K562 (cell line): ENCODE measurements around the gene RAD21L1. TPM values are rescaled to one million over a fixed set of nuclear protein-coding genes. Genes with fewer than 3 reads are reported as not detected.

Source experiments
- ATF7 ChIP-seq: fragments of 450-650 bp; IDR thresholded peaks from 2 replicates; pipeline ENCODE4 v1.7.1; 2014; ENCODE audit warnings: mild to moderate bottlenecking, moderate library complexity
- CHAMP1 ChIP-seq: fragments of 450-650 bp; IDR thresholded peaks from 2 replicates; pipeline ENCODE4 v1.6.1; 2016; ENCODE audit warnings: mild to moderate bottlenecking
- GABPA ChIP-seq: fragments of 200-800 bp; sonication (Bioruptor generic); conservative IDR thresholded peaks from 2 replicates; pipeline ENCODE4 v1.6.1; 2016; ENCODE audit warnings: low read depth, missing genetic modification characterization, missing compliant biosample characterization
- JUND ChIP-seq, 2 experiments: IDR thresholded peaks; 2 replicates in 1 of 2; 3 replicates in 1 of 2; pipeline ENCODE4 v1.6.1; 2011; ENCODE audit warnings: borderline replicate concordance in 2 of 2, low read depth in 2 of 2, low read length in 2 of 2, improper control_type of control experiment in 1 of 2, missing biosample characterization in 1 of 2, missing genetic modification characterization in 1 of 2, missing genetic modification reagents in 1 of 2
- LEF1 ChIP-seq: fragments of 450-650 bp; IDR thresholded peaks from 2 replicates; pipeline ENCODE4 v1.6.1; 2016; ENCODE audit warnings: mild to moderate bottlenecking
- SMARCA4 ChIP-seq: fragments of 450-650 bp; IDR thresholded peaks from 2 replicates; pipeline ENCODE4 v1.6.1; 2016
- ZNF232 ChIP-seq: sonication (generic); formaldehyde crosslinking; IDR thresholded peaks from 2 replicates; pipeline ENCODE4 v1.8.0; 2022; ENCODE audit warnings: mild to moderate bottlenecking, missing genetic modification reagents
- ZNF384 ChIP-seq: IDR thresholded peaks from 2 replicates; pipeline ENCODE4 v1.6.1; 2012; ENCODE audit warnings: low read depth, low read length, improper control_type of control experiment
- polyA plus RNA-seq, 8 experiments: library from polyadenylated mRNA; depleted of rRNA in 4 of 8; stranded (reverse) in 5 of 8; unstranded in 3 of 8; fragments of >200 nt; fragmentation: Nextera tagmentation in 2 of 8; fragmentation: Illumina TruSeq in 1 of 8; extraction: Ambion mirVana in 2 of 8; extraction: Trizol in 1 of 8; gene quantifications; 2 replicates each; pipeline versions ENCODE4 v1.2.1 to v1.2.3, GENCODE V29; 2011 to 2014; ENCODE audit warnings: inconsistent platforms in 1 of 8, missing spikeins in 1 of 8
- total RNA-seq, 7 experiments: library from RNA; depleted of rRNA in 6 of 7; stranded (reverse); fragments of >200 nt in 6 of 7; fragmentation: Illumina TruSeq in 2 of 7; extraction: Trizol in 2 of 7; gene quantifications; 2 replicates each; pipeline versions ENCODE4 v1.2.1 to v1.2.3, GENCODE V29; 2011 to 2021; ENCODE audit warnings: low replicate concordance in 1 of 7
- TF ChIP-seq, protein P1 (sequence below), 2 experiments: fragments of 450-650 bp in 1 of 2; sonication (generic) in 1 of 2; formaldehyde crosslinking in 1 of 2; IDR thresholded peaks; 2 replicates each; pipeline versions ENCODE4 v1.7.1 to v1.9.0; 2016 to 2022; ENCODE audit warnings: inconsistent platforms in 1 of 2, mild to moderate bottlenecking in 1 of 2, missing genetic modification reagents in 1 of 2
- TF ChIP-seq, protein P2 (sequence below): fragments of 450-650 bp; formaldehyde crosslinking; IDR thresholded peaks from 2 replicates; pipeline ENCODE4 v1.4.0; 2020; ENCODE audit warnings: mild to moderate bottlenecking, moderate library complexity

Gene RAD21L1
- total and polyA plus RNA-seq, 9 of the 15 experiments (the other 6 are each of a cell fraction or from before 2014, with no cell fraction given): 0.17 to 1.7 (median 0.45) TPM; not detected in 1

DNA sequence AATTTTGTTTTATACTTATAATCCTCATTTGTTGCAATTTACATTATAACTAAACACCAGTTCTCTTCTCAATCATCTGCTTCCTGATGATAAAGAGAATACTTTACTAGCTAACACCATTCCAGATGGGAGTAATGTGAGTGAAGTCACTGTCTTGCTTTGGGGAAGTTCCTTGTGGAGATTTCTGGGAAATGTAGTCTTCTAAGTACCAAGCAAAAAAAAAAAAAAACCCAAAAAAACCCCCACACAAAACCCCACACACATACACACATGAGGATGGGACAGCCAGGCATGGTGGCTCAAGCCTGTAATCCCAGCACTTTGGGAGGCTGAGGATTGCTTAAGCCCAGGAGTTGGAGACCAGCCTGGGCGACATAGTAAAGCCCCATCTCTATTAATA lies 38.0 kb downstream of the RAD21L1 start (continued):
- TF ChIP-seq, protein P1, sequence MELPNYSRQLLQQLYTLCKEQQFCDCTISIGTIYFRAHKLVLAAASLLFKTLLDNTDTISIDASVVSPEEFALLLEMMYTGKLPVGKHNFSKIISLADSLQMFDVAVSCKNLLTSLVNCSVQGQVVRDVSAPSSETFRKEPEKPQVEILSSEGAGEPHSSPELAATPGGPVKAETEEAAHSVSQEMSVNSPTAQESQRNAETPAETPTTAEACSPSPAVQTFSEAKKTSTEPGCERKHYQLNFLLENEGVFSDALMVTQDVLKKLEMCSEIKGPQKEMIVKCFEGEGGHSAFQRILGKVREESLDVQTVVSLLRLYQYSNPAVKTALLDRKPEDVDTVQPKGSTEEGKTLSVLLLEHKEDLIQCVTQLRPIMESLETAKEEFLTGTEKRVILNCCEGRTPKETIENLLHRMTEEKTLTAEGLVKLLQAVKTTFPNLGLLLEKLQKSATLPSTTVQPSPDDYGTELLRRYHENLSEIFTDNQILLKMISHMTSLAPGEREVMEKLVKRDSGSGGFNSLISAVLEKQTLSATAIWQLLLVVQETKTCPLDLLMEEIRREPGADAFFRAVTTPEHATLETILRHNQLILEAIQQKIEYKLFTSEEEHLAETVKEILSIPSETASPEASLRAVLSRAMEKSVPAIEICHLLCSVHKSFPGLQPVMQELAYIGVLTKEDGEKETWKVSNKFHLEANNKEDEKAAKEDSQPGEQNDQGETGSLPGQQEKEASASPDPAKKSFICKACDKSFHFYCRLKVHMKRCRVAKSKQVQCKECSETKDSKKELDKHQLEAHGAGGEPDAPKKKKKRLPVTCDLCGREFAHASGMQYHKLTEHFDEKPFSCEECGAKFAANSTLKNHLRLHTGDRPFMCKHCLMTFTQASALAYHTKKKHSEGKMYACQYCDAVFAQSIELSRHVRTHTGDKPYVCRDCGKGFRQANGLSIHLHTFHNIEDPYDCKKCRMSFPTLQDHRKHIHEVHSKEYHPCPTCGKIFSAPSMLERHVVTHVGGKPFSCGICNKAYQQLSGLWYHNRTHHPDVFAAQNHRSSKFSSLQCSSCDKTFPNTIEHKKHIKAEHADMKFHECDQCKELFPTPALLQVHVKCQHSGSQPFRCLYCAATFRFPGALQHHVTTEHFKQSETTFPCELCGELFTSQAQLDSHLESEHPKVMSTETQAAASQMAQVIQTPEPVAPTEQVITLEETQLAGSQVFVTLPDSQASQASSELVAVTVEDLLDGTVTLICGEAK (IDR thresholded peaks at IDR 0.05): peak; percentile 50; the same call in 1 of the 2 replicates
- TF ChIP-seq, protein P1 (CRISPR knock-in tag; IDR thresholded peaks at IDR 0.05): no peak
- 0 out of 2 replicates have a peak, but pooled peaks have one; percentile 24 for TF ChIP-seq ATF7
- TF ChIP-seq JUND (IDR thresholded peaks at IDR 0.05; ENCODE audit: borderline replicate concordance, low read depth, low read length): peak; percentile 8; the same call in 1 of the 2 replicates
- TF ChIP-seq JUND (tag; IDR thresholded peaks at IDR 0.05; ENCODE audit: borderline replicate concordance, low read depth, low read length): no peak; the same call in 2 of the 3 replicates
- TF ChIP-seq ZNF384: peak; percentile 90
- 0 out of 2 replicates have a peak, but pooled peaks have one; percentile 36 for TF ChIP-seq GABPA (tag)
- TF ChIP-seq CHAMP1: no peak
- TF ChIP-seq, protein P2, sequence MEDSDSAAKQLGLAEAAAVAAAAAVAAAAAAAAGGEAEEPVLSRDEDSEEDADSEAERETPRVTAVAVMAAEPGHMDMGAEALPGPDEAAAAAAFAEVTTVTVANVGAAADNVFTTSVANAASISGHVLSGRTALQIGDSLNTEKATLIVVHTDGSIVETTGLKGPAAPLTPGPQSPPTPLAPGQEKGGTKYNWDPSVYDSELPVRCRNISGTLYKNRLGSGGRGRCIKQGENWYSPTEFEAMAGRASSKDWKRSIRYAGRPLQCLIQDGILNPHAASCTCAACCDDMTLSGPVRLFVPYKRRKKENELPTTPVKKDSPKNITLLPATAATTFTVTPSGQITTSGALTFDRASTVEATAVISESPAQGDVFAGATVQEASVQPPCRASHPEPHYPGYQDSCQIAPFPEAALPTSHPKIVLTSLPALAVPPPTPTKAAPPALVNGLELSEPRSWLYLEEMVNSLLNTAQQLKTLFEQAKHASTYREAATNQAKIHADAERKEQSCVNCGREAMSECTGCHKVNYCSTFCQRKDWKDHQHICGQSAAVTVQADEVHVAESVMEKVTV (CRISPR knock-in tag): no peak
- 0 out of 2 replicates have a peak, but pooled peaks have one; percentile 13 for TF ChIP-seq SMARCA4
- no peak for TF ChIP-seq ZNF232 (CRISPR knock-in tag)
- TF ChIP-seq LEF1: no peak
